Right atrium auricular region (tissue), 2 donors: ENCODE data around the gene KLHL22. TPM values are rescaled to one million over a fixed set of nuclear protein-coding genes. Genes with fewer than 3 reads are reported as not detected.

Source experiments
- DNase-seq: peaks from one replicate; pipeline ENCODE4 v3.0.0-alpha.2; 2019; ENCODE audit warnings: low spot score
- H3K27ac ChIP-seq, 2 donors: fragments of 200-600 bp; sonication (generic); 1 replicate in 1 of 2; 2 replicates in 1 of 2; pipeline ENCODE4 v1.5.1; 2016 to 2019
- H3K27me3 ChIP-seq, 2 donors: fragments of 200-600 bp; sonication (generic); one replicate each; pipeline versions ENCODE4 v1.5.1 to v1.6.0; 2017 to 2019
- H3K36me3 ChIP-seq: fragments of 200-600 bp; sonication (generic); one replicate; pipeline ENCODE4 v1.5.1; 2016
- H3K4me1 ChIP-seq, 2 donors: fragments of 200-600 bp; sonication (generic); one replicate each; pipeline versions ENCODE4 v1.5.1 to v1.6.0; 2017 to 2019
- H3K4me3 ChIP-seq, 2 donors: fragments of 200-600 bp; sonication (generic); 1 replicate in 1 of 2; 2 replicates in 1 of 2; pipeline ENCODE4 v1.5.1; 2017 to 2019; ENCODE audit warnings: mild to moderate bottlenecking in 1 of 2, moderate library complexity in 1 of 2
- H3K9me3 ChIP-seq, 2 donors: fragments of 200-600 bp; sonication (generic); one replicate each; pipeline ENCODE4 v1.5.1; 2019
- total RNA-seq, 2 donors: library from RNA; depleted of rRNA; stranded (reverse); fragments of >200 nt; gene quantifications; one replicate each; pipeline ENCODE4 v1.1.0, GENCODE V29; 2016
- TF ChIP-seq, protein P1 (sequence below), 2 donors: fragments of 200-600 bp; sonication (generic); IDR thresholded peaks; one replicate each; pipeline ENCODE4 v1.5.1; 2019; ENCODE audit warnings: antibody characterized with exemption in 2 of 2

The KLHL22 gene
- total RNA-seq, 2 donors from 2014 or later = 16.0 to 21.9 TPM

DNA sequence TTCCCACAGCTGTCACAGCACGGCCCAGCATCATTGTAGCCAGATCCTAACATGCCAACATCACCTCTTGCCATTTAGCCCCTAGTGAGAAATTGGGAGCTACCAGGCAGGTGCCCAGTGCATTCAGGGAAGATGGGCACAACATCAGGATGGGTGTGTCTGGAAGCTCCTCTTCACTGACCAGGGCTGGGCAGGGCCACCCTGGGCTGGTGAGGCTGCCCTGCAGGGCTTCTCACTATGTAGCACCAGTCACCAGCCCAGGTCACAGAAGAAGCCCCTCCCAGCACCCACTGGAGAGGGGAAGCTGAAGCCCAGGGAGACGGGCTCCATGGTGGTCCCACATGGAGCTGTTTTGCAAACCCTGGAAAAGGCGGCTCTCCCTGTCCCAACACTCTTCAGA, 87.8 kb downstream of the KLHL22 start:
- DNase-seq = no peak
- H3K27ac ChIP-seq = no peak overlapping the region
- no peak overlapping the region for H3K4me3 ChIP-seq
- H3K9me3 ChIP-seq = no peaks in the 10 kb centered on the region
- no peaks in the 10 kb centered on the region for H3K4me1 ChIP-seq
- TF ChIP-seq, protein P1, sequence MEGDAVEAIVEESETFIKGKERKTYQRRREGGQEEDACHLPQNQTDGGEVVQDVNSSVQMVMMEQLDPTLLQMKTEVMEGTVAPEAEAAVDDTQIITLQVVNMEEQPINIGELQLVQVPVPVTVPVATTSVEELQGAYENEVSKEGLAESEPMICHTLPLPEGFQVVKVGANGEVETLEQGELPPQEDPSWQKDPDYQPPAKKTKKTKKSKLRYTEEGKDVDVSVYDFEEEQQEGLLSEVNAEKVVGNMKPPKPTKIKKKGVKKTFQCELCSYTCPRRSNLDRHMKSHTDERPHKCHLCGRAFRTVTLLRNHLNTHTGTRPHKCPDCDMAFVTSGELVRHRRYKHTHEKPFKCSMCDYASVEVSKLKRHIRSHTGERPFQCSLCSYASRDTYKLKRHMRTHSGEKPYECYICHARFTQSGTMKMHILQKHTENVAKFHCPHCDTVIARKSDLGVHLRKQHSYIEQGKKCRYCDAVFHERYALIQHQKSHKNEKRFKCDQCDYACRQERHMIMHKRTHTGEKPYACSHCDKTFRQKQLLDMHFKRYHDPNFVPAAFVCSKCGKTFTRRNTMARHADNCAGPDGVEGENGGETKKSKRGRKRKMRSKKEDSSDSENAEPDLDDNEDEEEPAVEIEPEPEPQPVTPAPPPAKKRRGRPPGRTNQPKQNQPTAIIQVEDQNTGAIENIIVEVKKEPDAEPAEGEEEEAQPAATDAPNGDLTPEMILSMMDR (IDR thresholded peaks at IDR 0.05) = no peak
- H3K27me3 ChIP-seq = no peaks in the 10 kb centered on the region
- peaks cover 17% of the 10 kb centered on the region for H3K36me3 ChIP-seq

DNA sequence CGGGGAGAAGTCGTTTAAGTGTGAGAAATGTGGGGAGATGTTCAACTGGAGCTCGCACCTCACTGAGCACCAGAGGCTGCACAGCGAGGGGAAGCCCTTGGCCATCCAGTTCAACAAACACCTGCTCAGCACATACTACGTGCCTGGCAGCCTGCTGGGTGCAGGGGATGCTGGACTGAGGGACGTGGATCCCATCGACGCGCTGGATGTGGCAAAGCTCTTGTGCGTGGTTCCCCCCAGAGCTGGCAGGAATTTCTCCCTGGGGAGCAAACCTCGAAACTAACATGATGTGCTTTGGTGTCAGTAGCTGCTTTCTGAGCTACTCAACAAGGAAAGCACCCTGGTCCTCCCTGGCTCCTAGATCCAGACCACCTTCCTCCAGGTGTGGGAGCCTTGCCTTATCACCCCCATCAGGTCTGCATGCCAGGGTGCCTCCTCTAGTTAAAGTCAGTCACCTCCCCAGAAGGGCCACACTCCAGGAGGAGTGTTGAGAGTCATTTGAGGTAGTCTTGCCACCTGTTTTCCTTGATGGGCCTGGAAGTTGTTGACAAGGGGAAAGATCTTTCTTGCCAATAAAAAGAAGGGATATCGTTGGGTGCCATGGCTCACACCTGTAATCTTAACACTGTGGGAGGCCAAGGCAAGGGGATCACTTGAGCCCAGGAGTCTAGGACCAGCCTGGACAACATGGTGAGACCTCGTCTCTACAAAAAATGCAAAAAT, 88.7 kb downstream of the KLHL22 start:
- peaks cover 17% of the 10 kb centered on the region for H3K36me3 ChIP-seq
- no peaks in the 10 kb centered on the region for H3K27me3 ChIP-seq
- no peak overlapping the region for H3K4me3 ChIP-seq
- DNase-seq = no peak
- H3K4me1 ChIP-seq = no peaks in the 10 kb centered on the region
- no peaks in the 10 kb centered on the region for H3K9me3 ChIP-seq
- H3K27ac ChIP-seq = no peak overlapping the region
- TF ChIP-seq, protein P1 (IDR thresholded peaks at IDR 0.05) = no peak

DNA sequence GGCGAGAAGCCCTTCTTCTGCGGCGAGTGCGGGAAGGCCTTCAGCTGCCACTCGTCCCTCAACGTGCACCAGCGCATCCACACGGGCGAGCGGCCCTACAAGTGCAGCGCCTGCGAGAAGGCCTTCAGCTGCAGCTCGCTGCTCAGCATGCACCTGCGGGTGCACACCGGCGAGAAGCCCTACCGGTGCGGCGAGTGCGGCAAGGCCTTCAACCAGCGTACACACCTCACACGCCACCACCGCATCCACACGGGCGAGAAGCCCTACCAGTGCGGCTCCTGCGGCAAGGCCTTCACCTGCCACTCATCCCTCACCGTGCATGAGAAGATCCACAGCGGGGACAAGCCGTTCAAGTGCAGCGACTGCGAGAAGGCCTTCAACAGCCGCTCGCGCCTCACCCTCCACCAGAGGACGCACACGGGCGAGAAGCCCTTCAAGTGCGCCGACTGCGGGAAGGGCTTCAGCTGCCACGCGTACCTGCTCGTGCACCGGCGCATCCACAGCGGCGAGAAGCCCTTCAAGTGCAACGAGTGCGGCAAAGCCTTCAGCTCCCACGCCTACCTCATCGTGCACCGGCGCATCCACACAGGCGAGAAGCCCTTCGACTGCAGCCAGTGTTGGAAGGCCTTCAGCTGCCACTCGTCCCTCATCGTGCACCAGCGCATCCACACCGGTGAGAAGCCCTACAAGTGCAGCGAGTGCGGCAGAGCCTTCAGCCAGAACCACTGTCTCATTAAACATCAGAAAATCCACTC, 89.5 kb downstream of the KLHL22 start:
- H3K36me3 ChIP-seq = peaks cover 19% of the 10 kb centered on the region

DNA sequence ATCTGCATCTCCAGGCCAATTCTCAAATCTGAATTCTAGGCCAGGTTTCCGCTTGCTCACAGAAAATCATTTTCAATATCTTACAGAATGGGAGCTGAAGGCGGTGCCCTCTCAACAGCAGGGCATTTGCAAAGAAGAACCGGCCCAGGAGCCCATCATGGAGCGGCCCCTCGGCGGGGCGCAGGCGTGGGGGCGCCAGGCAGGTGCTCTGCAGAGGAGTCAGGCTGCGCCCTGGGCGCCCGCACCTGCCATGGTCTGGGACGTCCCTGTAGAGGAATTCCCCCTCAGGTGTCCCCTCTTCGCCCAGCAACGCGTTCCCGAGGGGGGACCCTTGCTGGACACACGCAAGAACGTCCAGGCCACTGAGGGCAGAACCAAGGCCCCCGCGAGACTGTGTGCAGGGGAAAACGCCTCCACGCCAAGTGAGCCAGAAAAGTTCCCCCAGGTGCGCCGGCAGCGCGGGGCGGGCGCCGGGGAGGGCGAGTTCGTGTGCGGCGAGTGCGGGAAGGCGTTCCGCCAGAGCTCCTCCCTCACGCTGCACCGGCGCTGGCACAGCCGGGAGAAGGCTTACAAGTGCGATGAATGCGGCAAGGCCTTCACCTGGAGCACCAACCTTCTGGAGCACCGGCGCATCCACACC, 90.2 kb downstream of the KLHL22 start:
- Histone ChIP-seq H3K4me1 (no peaks in the 10 kb centered on the region), H3K27ac (no peak overlapping the region), H3K4me3 (no peak overlapping the region), H3K36me3 (peaks cover 26% of the 10 kb centered on the region), H3K27me3 (no peaks in the 10 kb centered on the region), H3K9me3 (no peaks in the 10 kb centered on the region)
- DNase-seq = no peak
- TF ChIP-seq, protein P1 (IDR thresholded peaks at IDR 0.05) = no peak

More for the DNA sequence above, 89.5 kb downstream of the KLHL22 start:
- H3K27ac ChIP-seq = no peak overlapping the region
- H3K9me3 ChIP-seq = no peaks in the 10 kb centered on the region
- no peaks in the 10 kb centered on the region for H3K27me3 ChIP-seq
- TF ChIP-seq, protein P1 (IDR thresholded peaks at IDR 0.05) = no peak
- H3K4me3 ChIP-seq = no peak overlapping the region
- H3K4me1 ChIP-seq = no peaks in the 10 kb centered on the region
- DNase-seq = no peak

DNA sequence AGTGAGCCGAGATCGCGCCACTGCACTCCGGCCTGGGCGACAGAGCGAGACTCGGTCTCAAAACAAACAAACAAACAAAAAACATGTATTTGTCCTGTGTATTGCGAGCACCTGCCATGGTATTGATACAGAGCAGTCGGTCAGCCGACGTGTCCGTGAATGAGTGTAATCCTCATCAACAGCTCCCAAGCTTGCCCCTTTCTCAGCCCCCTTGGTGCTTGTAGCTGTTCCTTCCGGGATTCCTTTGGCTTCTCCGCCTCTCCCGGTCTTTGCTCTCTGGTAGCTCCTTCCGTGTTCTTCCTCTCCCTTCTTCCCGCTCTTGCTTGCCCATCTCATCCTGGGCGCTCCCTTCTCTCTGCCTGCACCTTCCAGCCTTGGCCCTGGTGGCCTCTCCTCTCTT, 90.7 kb downstream of the KLHL22 start:
- TF ChIP-seq, protein P1 (IDR thresholded peaks at IDR 0.05) = no peak
- no peaks in the 10 kb centered on the region for H3K4me1 ChIP-seq
- peaks cover 27% of the 10 kb centered on the region for H3K36me3 ChIP-seq
- no peaks in the 10 kb centered on the region for H3K9me3 ChIP-seq
- no peak for DNase-seq
- no peak overlapping the region for H3K4me3 ChIP-seq
- no peak overlapping the region for H3K27ac ChIP-seq
- no peaks in the 10 kb centered on the region for H3K27me3 ChIP-seq
